HG03521 (cell line): Measurements from ENCODE around the gene MTMR1.

Experiments used
- ATAC-seq: cut with Tn5 transposase; IDR thresholded peaks from one replicate; pipeline ENCODE4 v1.9.1; 2021; ENCODE audit warnings: mild to moderate bottlenecking, moderate library complexity; ENCODE audit not compliant: unreplicated experiment

Gene MTMR1

DNA sequence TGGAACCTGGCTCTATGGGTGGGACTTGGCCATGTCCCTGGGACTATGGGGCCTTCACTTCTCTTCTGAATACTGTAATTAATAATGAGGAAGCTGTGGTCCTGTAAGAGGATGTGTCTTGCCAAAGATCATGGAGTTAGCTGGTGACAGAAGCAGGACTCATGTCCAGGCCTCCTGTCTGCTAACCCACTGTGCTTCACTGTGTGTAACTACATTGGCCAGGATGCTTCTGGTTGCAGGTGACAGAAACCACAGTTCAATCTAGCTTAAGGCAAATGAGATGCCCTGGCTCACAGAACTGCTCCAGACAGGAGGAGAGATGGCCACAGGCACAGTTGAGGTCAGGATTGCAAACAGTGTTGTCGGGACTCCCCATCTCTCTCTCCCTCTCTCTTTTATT is 3.1 kb downstream of the MTMR1 start:
- ATAC-seq: no peak

DNA sequence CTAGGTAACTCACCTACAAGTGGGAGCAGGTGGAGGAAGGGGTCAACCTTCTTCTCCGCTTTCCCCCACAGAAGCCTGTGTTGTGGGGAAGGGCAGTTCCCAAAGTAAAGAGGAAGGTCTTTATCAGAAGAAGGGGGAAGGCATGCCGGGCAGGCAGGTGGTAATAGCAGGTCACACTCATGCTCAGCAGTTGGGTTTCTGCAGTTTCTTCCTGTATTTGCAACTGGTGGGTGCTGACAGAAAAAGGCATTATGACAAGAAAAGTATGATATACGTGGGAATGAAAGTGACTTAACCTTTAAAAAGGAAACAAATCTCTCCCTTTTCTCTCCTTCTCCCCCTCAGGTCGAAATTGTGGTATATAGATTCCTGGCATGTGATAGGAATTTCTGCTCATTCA is 3.7 kb downstream of the MTMR1 start:
- ATAC-seq: no peak

- no peak for ATAC-seq
These were observed 4.4 kb downstream of the MTMR1 start for GRCh38 chrX:150697641-150698040.

- no peak for ATAC-seq
These were observed 5.8 kb downstream of the MTMR1 start for GRCh38 chrX:150698981-150699380.

DNA sequence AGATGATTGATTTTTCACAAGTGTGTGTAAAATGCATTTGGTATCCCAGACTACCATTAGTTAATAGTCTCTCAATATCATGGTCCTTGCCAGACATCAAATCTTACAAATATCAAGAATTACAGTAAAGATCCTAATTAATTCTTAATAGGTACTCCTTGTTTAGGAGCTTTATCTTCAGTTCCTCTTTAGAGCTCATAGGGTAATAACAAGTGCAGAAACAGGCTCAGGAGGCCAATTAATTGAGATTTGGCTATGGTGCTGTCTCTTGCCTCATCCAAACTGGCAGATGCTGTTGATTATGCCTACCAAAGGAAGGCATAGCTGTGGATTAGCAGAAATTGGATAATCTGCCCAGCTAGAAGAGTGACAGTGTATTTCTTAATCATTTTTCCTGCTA is 6.9 kb downstream of the MTMR1 start:
- no peak for ATAC-seq

DNA sequence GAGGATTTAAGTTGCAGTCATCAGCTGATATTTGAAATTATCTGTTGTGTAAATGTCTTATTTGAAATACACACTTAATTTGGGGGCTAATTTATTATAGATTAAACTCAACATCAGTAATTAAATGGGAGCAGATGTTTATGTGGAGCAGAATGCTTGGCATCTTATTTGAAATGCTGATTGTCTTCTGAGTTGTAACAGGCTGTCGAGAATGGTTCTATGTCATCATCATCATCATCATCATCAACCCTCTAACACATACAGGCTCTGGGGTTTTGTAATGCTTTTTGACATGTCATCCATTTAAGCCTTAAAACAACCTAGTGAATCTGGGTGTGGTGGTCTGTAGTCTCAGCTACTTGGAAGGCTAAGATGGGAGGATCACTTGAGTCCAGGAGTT is 8.2 kb downstream of the MTMR1 start:
- no peak for ATAC-seq

- ATAC-seq: no peak
These were observed 9.9 kb downstream of the MTMR1 start for GRCh38 chrX:150702966-150703694.

GRCh38 chrX:150703695-150703974 is 10.4 kb downstream of the MTMR1 start:
- ATAC-seq: no peak

- no peak for ATAC-seq
These were observed 10.9 kb downstream of the MTMR1 start for GRCh38 chrX:150704030-150704613.

DNA sequence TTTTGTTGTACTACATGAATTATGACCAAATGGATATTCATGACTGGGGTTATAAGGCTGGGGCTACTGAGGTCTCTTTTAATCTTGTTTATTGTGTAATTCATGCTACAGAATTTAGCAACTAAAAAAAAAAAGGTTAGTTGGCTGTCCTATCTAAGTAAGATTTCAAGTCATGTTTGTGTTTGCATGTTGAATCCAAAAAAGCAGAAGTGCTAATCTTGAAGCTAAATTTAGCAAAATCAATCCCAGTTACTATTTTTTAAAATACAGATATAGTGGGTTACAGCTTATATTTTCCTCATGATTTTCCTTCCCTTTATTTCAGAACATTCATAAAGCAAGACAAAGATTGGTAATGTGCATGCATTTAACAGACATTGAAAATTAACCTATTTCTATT is 19.4 kb downstream of the MTMR1 start:
- ATAC-seq: no peak

DNA sequence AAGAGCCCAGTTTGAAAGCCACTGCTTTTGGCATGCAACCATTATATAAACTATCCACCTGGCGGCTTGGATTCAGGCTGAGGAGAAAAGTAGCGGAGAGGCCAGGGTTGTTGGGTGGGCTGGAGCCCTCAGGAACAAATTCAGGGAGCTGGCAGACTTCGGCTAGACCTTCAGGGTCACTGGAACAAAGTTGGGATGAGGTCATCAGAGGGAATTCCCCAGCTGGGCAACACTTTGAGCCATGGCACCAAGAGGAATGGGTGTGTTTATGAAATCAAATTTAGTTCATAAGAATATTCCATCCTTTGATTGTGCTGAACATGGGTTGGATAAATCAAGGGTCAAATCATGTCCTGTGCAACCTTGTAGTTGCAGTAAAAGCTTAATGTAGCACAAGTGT is 22.0 kb downstream of the MTMR1 start:
- no peak for ATAC-seq

DNA sequence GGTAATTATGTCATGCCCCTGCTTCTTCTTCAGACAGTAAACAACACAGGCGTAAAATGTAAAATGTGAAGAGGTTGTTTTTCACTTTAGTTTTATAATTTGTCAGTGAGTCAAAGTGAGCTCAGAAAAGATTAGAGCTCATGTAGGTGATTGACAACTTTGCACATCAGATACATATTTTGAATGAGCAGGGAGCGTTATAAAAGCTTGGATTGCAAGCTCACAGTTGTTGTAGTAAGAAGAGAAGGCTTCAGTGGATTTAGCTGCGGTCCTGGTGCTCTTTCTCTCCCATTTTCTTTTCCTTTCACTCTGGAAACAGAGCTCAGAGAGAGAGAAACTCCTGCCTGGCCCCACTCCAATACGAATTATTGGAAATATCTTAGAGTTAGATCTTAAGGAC is 26.4 kb downstream of the MTMR1 start:
- ATAC-seq: no peak

DNA sequence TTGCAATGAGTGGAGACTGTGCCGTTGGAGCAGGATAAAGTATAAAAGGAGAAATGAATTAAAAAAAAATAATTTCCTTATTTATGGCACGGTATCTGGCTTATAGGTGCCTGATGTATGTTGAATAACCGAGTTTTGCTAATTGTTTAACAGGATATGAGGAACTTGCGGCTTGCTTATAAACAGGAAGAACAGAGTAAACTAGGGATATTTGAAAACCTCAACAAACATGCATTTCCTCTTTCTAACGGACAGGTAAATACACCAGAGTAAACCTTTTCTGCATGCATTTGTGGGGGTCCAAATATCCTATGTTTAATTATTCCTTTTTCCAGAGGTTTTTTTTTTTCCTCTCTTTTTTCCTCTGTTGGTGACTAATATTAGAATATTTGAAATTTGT is 36.8 kb downstream of the MTMR1 start:
- ATAC-seq: no peak

DNA sequence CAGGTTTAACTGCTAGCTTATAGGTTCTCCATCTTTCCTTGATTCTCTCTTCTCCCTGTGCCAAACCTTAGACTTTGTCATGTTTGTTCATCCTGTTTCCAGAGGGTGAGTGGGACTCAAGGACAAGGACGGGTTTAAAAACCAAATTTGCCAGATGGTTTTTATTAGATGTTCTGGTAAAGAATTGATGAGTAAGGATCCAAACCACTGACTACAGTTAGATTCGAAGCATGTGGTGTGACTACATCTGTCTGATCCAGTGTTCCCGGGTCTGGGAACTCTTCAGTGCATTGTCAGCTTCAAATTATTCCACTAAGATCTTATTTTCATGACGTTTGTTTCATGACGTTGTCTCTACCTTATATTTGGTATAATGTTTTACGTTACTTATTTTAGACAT is 37.5 kb downstream of the MTMR1 start:
- no peak for ATAC-seq

DNA sequence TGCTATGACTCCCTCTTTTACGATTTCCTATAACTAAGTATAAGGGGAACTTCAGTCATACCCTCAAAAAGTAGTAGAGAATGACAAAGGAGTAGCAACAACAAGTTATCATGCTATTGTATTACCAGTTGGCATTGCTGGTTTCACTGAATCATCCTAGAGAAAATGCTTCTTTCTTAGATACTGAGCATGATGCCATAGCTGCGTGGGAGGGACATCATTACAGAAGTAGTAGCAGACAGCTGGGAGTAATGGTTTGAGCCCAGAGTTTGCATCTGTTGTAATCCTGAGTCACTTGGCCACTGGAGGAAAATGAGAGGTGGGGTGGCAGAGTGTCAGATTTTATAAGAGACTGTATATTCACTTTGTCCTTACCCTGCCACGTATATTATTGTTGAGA is 38.6 kb downstream of the MTMR1 start:
- no peak for ATAC-seq

DNA sequence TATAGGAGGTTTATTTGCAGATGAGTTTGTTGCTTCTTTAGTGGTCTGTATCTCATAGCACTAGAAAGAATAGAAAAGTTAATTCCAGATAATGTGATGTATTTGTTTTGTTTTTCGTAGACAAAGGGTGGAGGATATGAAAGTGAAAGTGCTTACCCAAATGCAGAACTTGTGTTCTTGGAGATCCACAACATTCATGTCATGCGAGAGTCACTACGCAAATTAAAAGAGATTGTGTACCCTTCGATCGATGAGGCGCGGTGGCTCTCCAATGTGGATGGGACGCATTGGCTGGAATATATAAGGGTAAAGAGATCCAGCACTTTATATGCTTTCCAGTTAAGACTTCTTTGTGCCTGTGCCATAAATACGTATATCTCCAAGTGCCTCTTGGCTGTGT is 43.3 kb downstream of the MTMR1 start:
- ATAC-seq: no peak

DNA sequence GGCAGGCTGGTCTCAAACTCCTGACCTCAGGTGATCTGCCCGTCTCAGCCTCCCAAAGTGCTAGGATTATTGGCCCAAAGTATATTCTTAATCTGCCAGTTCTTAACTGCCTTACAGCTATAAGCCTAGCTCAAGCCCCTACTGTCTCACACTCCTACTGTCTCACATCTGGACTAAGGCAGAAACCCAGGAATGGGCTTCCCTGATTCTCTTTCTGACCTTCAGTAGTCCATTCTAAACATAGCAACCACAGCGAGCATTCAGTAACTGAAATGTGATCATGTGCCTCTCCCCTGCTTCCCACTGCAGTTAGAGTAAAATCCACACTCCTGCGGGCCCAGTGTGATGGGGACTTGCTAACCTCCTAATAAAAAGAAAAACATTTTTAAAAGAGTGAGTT is 58.9 kb downstream of the MTMR1 start:
- ATAC-seq: no peak

GRCh38 chrX:150753357-150753756 is 60.2 kb downstream of the MTMR1 start:
- ATAC-seq: no peak

GRCh38 chrX:150753968-150754367 is 60.8 kb downstream of the MTMR1 start:
- no peak for ATAC-seq

GRCh38 chrX:150757371-150757770 is 64.2 kb downstream of the MTMR1 start:
- no peak for ATAC-seq

DNA sequence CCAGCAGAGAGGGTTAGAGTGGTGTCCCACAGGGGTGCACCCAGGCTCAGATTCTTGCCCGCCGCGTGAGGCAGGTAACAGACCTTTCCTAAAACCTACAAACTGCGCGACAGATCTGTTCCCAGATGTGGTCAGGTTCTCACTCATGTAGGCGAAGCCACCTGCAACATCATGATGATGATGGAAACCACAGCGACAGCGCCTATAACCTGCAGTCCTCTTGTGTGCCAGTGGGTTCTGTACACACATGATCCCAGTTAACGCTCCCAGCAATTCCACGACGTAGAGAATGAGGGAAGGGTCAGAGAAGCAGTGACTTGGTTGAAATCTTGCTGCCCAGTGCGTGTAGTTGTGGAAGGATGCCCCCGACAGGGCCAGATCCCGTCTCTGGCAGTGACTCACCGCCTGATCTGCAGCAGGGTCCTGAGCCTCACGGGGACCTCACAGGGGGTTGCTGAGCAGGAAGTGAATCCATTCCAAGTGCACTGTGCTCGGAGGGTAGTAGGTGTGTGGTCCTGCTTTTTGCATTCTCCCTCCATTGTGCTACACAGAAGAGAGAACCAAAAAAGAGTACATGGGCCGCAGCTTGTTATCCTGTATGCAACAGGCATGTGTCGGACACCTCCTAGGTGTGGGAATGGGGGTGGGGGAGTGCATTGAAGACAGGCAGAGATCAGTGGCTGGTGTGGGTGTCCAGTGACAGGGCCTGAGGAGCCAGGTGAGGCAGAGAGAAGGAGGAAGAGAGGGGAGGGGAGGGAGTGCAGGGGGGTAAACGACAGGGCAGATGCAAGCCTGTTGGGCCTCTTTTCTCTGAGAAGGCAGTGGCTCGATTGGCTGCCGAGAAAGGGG is 66.6 kb downstream of the MTMR1 start:
- ATAC-seq: no peak

- ATAC-seq: no peak
These were observed 68.1 kb downstream of the MTMR1 start for GRCh38 chrX:150761176-150761818.
